Activated naive CD4-positive, alpha-beta T cell treated with anti-CD3 and anti-CD28 coated beads for 36 hours (primary cell): ENCODE measurements around the gene CEP120. TPM values are rescaled to one million over a fixed set of nuclear protein-coding genes. Genes with fewer than 3 reads are reported as not detected.
"Not testable (repeated sequence)": the region's sequence is repeated elsewhere in the genome, so short reads cannot be mapped to it uniquely, and the experiment has no call there.

ENCODE experiments used
- CTCF ChIA-PET: fragments of 350-600 bp; sonication (Branson Sonifier 250); formaldehyde crosslinking; loops from one replicate; lab custom pipeline; 2021; ENCODE audit warnings: antibody characterized with exemption; lab: Charles Lee
- DNase-seq: peaks from one replicate; pipeline ENCODE4 v3.0.0-alpha.2; 2020
- H3K27ac Mint-ChIP-seq: one replicate; pipeline ENCODE4 v1.8.0; 2021; ENCODE audit warnings: mild to moderate bottlenecking, mixed read lengths
- H3K27me3 Mint-ChIP-seq: one replicate; pipeline ENCODE4 v1.8.0; 2021; ENCODE audit warnings: low read depth, mixed read lengths
- H3K36me3 Mint-ChIP-seq: one replicate; pipeline ENCODE4 v1.8.0; 2021; ENCODE audit warnings: low read depth, mixed read lengths
- H3K4me1 Mint-ChIP-seq: one replicate; pipeline ENCODE4 v1.8.0; 2021; ENCODE audit warnings: low read depth, mixed read lengths
- H3K4me3 Mint-ChIP-seq: one replicate; pipeline ENCODE4 v1.8.0; 2021; ENCODE audit warnings: mild to moderate bottlenecking, moderate library complexity, mixed read lengths
- H3K9me3 Mint-ChIP-seq: one replicate; pipeline ENCODE4 v1.8.0; 2021; ENCODE audit warnings: mixed read lengths
- intact Hi-C: fragments of 100-400 bp; cut with micrococcal nuclease; formaldehyde crosslinking; loops from one replicate; pipeline ENCODE4 v1.15.1; 2023
- total RNA-seq, 2 experiments: library from RNA; stranded (reverse); gene quantifications; one replicate each; pipeline ENCODE4 v1.2.3, GENCODE V29; 2021

The CEP120 gene
- total RNA-seq, 2 experiments from 2014 or later, result 39.2 to 39.5 TPM

GRCh38 chr5:123421773-123422172, 1.4 kb downstream of the CEP120 start:
- Mint-ChIP-seq H3K4me3 (no peak overlapping the region), H3K4me1 (peaks cover 27% of the 10 kb centered on the region), H3K9me3 (no peaks in the 10 kb centered on the region), H3K27ac (no peak overlapping the region), H3K27me3 (no peaks in the 10 kb centered on the region), H3K36me3 (peaks cover 8% of the 10 kb centered on the region)
- DNase-seq, result no peak
- intact Hi-C loops, result loop anchor here (2.0 to 5.0 kb wide), 2 partner anchors 574 to 647 kb away; partner anchors contain the start of genes SNX2 and SNX24
- CTCF ChIA-PET, result interaction anchor here (0.5 to 2.2 kb wide), 7 partner anchors 10 to 189 kb away, joined by 3 to 26 read pairs (median 5); no protein-coding TSS in a partner anchor

GRCh38 chr5:123414974-123415373, 8.2 kb downstream of the CEP120 start:
- H3K4me3 Mint-ChIP-seq, result no peak overlapping the region
- no peaks in the 10 kb centered on the region for H3K9me3 Mint-ChIP-seq
- no peak overlapping the region for H3K27ac Mint-ChIP-seq
- intact Hi-C loops, result no loop called here
- DNase-seq, result no peak
- H3K27me3 Mint-ChIP-seq, result no peaks in the 10 kb centered on the region
- H3K4me1 Mint-ChIP-seq, result peaks cover 25% of the 10 kb centered on the region
- CTCF ChIA-PET, result no interaction called here
- H3K36me3 Mint-ChIP-seq, result peaks cover 37% of the 10 kb centered on the region

GRCh38 chr5:123412206-123412605, 11.0 kb downstream of the CEP120 start:
- CTCF ChIA-PET, result interaction anchor here (1.9 kb wide), 1 partner anchor 11 kb away, joined by 7 read pairs; the partner anchor contains the start of gene CEP120

DNA sequence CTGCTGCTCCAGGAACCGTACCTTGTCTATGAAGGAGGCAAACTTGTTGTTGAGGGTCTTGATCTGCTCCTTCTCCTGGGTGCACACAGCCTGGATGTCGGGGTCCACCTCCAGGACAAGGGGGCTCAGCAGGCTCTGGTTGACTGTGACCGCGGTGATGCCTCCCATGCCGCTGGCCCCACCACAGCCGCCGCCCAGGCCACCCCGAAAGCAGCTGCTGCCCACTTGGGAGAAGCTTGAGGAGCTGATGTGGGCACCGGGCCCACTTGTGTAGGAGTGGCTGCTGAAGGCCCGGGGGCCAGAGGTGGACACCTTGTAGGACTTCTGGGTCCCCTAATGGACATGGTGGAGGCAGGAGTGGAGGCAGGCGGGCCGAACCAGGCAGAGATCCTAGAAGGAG, 21.2 kb downstream of the CEP120 start:
- H3K27ac Mint-ChIP-seq, DNase-seq, intact Hi-C loops, H3K27me3 Mint-ChIP-seq, H3K9me3 Mint-ChIP-seq, H3K4me3 Mint-ChIP-seq: not testable (repeated sequence)
- H3K4me1 Mint-ChIP-seq, result peaks cover 12% of the 10 kb centered on the region
- CTCF ChIA-PET, result interaction anchor here (1.1 kb wide), 1 partner anchor 14 kb away, joined by 3 read pairs; no protein-coding TSS in a partner anchor
- H3K36me3 Mint-ChIP-seq, result peaks cover 37% of the 10 kb centered on the region

More at GRCh38 chr5:123412206-123412605, 11.0 kb downstream of the CEP120 start:
- intact Hi-C loops, result no loop called here
- Mint-ChIP-seq H3K4me3 (no peak overlapping the region), H3K27me3 (no peaks in the 10 kb centered on the region), H3K9me3 (no peaks in the 10 kb centered on the region), H3K36me3 (peaks cover 36% of the 10 kb centered on the region), H3K4me1 (peaks cover 25% of the 10 kb centered on the region), H3K27ac (no peak overlapping the region)
- no peak for DNase-seq

GRCh38 chr5:123401320-123401719, 21.9 kb downstream of the CEP120 start:
- DNase-seq, result no peak
- intact Hi-C loops, result no loop called here
- CTCF ChIA-PET, result interaction anchor here (0.8 to 1.1 kb wide), 3 partner anchors 13 to 34 kb away, joined by 3 read pairs; no protein-coding TSS in a partner anchor
- Mint-ChIP-seq H3K4me3 (no peak overlapping the region), H3K4me1 (peaks cover 8% of the 10 kb centered on the region), H3K27me3 (no peaks in the 10 kb centered on the region), H3K36me3 (peaks cover 37% of the 10 kb centered on the region), H3K27ac (no peak overlapping the region), H3K9me3 (no peaks in the 10 kb centered on the region)

DNA sequence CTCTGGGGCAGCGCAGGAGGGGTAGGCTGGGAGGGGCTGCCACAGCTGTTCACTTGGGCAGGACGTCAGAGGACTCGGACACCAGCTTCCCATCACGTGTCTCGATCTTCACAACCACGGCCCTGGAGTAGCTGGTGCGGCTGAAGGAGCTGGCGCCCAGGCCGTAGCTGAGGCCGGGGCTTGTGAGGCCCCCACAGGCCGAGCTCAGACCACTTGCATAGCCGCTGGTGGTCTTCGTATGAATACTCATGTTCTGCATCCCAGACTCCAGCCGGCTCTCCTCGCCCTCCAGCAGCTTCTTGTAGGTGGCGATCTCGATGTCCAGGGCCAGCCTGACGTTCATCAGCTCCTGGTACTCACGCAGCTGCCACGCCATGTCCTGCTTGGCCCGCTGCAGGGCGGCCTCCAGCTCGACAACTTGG, 22.3 kb downstream of the CEP120 start:
- CTCF ChIA-PET, result interaction anchor here (0.8 to 1.1 kb wide), 3 partner anchors 13 to 33 kb away, joined by 3 read pairs; no protein-coding TSS in a partner anchor
- H3K4me1 Mint-ChIP-seq, H3K27me3 Mint-ChIP-seq, H3K9me3 Mint-ChIP-seq, H3K27ac Mint-ChIP-seq, intact Hi-C loops, DNase-seq, H3K4me3 Mint-ChIP-seq: not testable (repeated sequence)
- peaks cover 33% of the 10 kb centered on the region for H3K36me3 Mint-ChIP-seq

- no peak overlapping the region for H3K4me3 Mint-ChIP-seq
- CTCF ChIA-PET, result no interaction called here
- H3K27ac Mint-ChIP-seq, result no peak overlapping the region
- intact Hi-C loops, result no loop called here
- no peak for DNase-seq
- no peaks in the 10 kb centered on the region for H3K4me1 Mint-ChIP-seq
- H3K9me3 Mint-ChIP-seq, result no peaks in the 10 kb centered on the region
- peaks cover 26% of the 10 kb centered on the region for H3K36me3 Mint-ChIP-seq
- no peaks in the 10 kb centered on the region for H3K27me3 Mint-ChIP-seq
These were observed 25.0 kb downstream of the CEP120 start for GRCh38 chr5:123398058-123398733.

DNA sequence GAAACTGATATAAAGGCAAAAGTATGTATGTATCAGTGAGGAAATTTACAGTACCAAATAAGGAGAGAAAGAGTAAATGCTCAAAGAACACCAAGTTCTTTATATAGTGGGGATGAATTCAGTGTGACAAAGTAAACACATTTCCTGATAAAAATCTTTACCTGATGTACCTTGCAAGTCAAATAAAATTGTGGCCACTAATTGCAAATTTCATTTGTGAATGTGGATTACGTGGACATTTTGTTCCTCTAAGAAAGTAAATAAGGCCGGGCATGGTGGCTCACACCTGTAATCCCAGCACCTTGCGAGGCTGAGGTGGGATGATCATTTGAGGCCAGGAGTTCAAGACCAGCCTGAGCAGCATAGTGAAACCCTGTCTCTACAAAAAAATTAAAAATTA, 25.7 kb downstream of the CEP120 start:
- no peaks in the 10 kb centered on the region for H3K9me3 Mint-ChIP-seq
- H3K36me3 Mint-ChIP-seq, result peaks cover 21% of the 10 kb centered on the region
- no peak overlapping the region for H3K4me3 Mint-ChIP-seq
- H3K27me3 Mint-ChIP-seq, result no peaks in the 10 kb centered on the region
- CTCF ChIA-PET, result no interaction called here
- no peak for DNase-seq
- H3K27ac Mint-ChIP-seq, result no peak overlapping the region
- intact Hi-C loops, result no loop called here
- H3K4me1 Mint-ChIP-seq, result no peaks in the 10 kb centered on the region

DNA sequence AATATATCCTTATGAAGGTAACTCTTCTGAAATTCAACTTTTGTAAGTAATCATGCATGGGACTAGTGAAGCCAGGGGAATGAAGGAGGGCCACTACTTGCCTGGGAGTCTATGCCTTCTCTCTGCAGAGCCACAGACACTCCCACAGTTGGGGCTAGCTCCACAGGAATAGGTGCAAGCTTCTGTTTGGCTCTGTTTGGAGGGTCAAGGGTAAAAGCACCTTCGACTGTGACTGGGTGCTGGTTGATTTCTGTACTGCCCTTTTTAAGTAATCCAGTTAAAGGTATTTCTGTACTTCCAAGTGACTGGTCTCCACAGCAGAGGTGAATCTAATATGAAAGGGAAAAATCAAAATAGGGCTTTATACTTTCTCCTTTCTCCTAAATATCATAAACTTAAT, 32.2 kb downstream of the CEP120 start:
- H3K4me1 Mint-ChIP-seq, result no peaks in the 10 kb centered on the region
- peaks cover 12% of the 10 kb centered on the region for H3K36me3 Mint-ChIP-seq
- H3K4me3 Mint-ChIP-seq, result no peak overlapping the region
- DNase-seq, result no peak
- H3K27ac Mint-ChIP-seq, result no peak overlapping the region
- H3K9me3 Mint-ChIP-seq, result no peaks in the 10 kb centered on the region
- H3K27me3 Mint-ChIP-seq, result no peaks in the 10 kb centered on the region
- CTCF ChIA-PET, result no interaction called here
- intact Hi-C loops, result no loop called here

GRCh38 chr5:123389794-123390193, 33.4 kb downstream of the CEP120 start:
- H3K36me3 Mint-ChIP-seq, result peaks cover 13% of the 10 kb centered on the region
- H3K4me1 Mint-ChIP-seq, result no peaks in the 10 kb centered on the region
- no peak overlapping the region for H3K27ac Mint-ChIP-seq
- CTCF ChIA-PET, result no interaction called here
- H3K4me3 Mint-ChIP-seq, result no peak overlapping the region
- no peak for DNase-seq
- intact Hi-C loops, result no loop called here
- H3K9me3 Mint-ChIP-seq, result no peaks in the 10 kb centered on the region
- no peaks in the 10 kb centered on the region for H3K27me3 Mint-ChIP-seq

- Mint-ChIP-seq H3K4me1 (no peaks in the 10 kb centered on the region), H3K27ac (no peak overlapping the region), H3K4me3 (no peak overlapping the region), H3K9me3 (no peaks in the 10 kb centered on the region), H3K27me3 (no peaks in the 10 kb centered on the region), H3K36me3 (peaks cover 15% of the 10 kb centered on the region)
- CTCF ChIA-PET, result interaction anchor here (0.8 to 1.4 kb wide), 2 partner anchors 15 to 224 kb away, joined by 3 read pairs; no protein-coding TSS in a partner anchor
- no peak for DNase-seq
- intact Hi-C loops, result no loop called here
These were observed 35.9 kb downstream of the CEP120 start for GRCh38 chr5:123387313-123387712.

GRCh38 chr5:123382252-123382651, 41.0 kb downstream of the CEP120 start:
- CTCF ChIA-PET, result interaction anchor here (0.6 kb wide), 1 partner anchor 289 kb away, joined by 3 read pairs; no protein-coding TSS in a partner anchor
- Mint-ChIP-seq H3K9me3 (no peaks in the 10 kb centered on the region), H3K27ac (no peak overlapping the region), H3K27me3 (no peaks in the 10 kb centered on the region), H3K36me3 (peaks cover 25% of the 10 kb centered on the region), H3K4me3 (no peak overlapping the region), H3K4me1 (no peaks in the 10 kb centered on the region)
- intact Hi-C loops, result no loop called here
- no peak for DNase-seq
